Stromal cell of bone marrow (primary cell): ENCODE results near the gene LSM3.

Experiments used
- DNase-seq: peaks from one replicate; pipeline ENCODE4 v3.0.0-alpha.2; 2012; ENCODE audit warnings: low read depth

The LSM3 gene

DNA sequence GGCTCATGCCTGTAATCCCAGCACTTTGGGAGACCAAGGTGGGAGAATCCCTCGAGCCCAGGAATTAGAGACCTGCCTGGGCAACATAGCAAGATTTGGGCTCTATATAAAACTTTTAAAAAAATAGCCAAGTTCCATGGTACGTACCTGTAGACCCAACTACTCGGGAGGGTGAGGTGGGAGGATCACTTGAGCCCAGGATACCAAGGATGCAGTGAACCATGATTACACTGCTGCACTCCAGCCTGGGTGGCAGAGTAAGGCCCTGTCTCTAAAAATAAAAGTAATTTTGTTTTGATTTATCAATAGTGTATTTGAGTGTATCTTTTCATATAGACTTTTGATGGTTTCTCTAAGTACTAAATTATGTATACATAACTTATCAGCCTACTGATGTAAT is 63.1 kb downstream of the LSM3 start:
- DNase-seq, result no peak

DNA sequence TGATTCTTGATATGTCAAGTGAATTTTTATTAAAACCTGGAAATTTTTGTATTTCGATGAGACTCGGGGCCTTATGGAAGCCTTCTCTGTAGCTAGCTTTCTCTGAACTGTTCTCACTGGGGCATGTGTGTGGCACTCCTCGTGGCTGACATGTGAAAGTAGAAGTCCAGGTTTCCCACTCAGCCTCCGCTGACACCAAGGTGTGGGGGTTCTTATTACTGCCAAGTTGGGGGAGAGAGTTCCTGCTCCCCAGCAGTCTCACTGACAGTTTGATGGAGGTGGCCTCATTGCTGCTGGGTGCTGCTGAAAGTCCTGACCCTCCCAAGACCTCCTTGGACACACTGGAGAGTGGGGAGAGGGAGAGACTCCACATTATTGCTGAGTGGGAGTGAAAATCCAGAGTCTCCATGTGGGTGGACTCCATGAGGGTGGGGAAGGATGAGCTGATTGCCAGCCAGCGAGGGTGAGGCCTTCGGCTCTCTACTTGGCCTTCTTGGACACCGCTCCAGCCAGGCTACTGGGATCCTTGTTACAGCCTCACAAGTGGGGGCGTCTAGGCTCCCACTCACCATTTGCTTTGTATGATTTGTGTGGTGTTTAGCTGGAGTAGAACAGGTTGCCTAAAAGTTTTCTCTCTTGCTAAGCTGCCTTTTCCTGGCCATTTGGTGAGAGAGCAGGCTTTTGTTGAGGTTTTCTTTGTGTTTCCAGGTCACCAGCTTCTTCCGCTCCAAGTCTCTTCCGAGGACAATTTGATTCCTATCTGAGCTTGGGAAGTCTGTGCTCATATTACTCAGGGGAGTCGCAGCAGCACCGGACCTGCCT is 64.1 kb downstream of the LSM3 start:
- no peak for DNase-seq

DNA sequence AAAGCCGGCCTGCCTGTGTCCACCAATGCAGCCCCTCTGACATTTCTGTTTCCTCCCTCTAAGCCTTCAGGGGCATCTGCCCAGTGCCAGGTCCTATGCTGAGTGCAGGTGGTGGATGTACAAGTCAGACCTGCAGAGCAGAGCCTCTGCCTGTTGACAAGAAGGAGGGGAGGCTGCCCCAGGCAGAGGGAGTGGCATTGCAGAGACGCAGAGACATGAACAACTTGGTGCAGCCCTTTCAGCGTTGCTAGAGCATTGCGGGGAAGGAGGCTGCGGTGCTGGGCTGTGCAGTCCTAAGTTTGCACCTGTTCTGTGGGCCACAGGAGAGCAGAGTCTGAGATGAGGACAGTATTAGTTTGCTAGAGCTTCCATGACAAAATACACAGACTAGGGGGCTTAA is 65.2 kb downstream of the LSM3 start:
- DNase-seq, result no peak

DNA sequence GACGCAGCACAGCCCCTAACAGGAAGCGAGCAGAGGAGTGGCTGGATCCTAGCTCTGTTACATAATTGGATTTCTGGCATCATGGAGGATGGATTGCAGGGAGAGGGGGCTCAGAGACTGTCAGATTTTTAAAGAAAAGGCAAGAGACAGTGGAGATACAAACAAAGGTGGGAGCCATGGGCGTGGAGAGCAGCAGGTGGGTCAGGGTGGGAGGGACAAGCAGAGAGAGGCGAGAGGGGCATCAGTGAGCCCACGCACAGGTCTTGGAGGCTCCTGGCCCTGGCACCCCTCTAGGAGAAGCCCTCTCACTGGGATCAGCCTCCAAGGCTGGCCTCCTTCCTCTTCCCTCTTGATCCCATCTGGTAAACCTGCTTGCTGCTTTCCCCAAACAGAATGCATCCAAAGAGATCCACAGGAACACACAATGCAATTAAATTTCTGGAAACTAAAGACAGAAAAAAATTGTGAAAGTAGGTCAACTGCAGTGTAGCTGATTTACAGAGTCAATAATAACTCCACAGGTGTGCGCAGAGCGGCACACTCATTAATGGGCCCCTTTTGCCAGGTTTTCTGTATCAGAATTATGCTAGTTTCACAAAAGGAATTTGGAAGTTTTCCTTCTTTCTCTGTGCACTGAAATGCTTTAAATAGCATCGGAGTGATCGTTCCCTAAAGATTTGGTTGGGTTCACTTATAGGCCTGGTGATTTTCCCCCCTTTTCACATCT is 66.1 kb downstream of the LSM3 start:
- no peak for DNase-seq

DNA sequence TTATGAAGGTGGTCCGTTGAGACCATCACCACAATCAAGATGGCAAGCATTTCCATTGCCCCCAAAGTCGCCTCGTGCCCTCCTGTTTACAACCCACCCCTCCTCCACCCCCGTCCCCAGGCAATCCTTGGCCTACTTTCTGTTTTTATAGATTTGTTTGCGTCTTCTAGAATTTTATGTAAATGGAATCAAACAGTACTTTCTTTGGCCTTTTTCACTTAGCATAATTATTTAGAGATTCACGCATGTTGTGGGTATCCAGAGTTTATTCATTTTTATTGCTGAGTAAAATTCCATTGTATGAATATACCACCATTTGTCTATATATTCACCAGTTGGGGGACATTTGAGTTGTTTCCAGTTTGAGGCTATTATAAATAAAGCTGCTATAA is 66.6 kb downstream of the LSM3 start:
- DNase-seq, result no peak

DNA sequence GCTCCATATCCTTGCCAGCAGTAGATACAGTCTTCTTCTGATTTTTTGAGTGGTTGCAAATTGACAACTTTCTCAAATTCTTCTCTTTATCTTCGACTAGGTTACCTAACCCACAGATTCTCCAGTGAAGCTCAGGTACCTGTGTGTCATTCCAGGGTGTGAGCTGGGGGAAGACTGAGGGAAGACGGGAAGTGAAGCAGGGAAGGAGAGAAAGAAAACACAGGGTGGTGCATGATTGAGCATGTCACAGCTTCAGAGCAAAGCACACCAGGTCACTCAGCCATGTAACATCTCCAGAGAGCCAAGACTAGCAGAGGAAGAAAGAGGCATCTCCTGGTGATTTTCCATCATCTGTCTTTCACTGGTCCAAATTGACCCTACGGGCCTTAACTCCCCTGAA is 67.2 kb downstream of the LSM3 start:
- no peak for DNase-seq

DNA sequence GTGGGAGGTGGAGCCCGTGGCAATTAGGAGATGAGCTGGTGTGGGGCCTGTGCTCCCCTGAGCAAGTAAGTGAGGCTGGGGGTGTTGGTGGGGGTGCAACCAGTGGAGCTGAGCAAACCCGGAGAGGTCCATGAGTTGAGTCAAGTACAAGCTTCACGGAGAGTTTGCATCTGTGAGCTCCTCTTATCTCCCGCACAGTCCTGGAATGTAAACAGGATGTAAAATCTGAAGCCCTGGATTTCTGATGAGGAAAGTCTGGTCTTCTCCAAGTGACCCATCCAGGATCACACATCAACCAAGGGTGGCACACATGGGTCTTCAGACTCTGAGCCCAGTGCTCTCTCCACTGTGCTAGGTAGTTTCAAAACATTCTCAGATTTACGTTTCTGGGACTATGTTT is 67.8 kb downstream of the LSM3 start:
- no peak for DNase-seq

DNA sequence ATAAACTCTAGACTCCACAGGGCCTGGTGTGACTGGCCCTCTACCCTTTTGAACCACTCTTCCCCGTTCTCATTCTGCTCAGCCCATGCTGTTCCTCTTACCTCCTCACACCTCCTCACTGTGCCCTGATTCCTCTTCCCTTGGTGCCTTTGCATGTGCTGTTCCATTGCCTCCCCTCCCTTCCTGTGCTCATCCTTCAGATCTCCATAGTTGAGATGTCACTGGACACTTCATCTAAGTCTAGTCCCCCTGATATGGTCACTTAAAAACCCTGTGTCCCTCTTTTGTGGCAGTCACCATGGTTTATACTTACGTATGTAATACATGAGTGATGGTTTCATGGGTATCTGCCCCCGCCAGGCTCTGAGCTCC is 69.8 kb downstream of the LSM3 start:
- DNase-seq, result no peak

DNA sequence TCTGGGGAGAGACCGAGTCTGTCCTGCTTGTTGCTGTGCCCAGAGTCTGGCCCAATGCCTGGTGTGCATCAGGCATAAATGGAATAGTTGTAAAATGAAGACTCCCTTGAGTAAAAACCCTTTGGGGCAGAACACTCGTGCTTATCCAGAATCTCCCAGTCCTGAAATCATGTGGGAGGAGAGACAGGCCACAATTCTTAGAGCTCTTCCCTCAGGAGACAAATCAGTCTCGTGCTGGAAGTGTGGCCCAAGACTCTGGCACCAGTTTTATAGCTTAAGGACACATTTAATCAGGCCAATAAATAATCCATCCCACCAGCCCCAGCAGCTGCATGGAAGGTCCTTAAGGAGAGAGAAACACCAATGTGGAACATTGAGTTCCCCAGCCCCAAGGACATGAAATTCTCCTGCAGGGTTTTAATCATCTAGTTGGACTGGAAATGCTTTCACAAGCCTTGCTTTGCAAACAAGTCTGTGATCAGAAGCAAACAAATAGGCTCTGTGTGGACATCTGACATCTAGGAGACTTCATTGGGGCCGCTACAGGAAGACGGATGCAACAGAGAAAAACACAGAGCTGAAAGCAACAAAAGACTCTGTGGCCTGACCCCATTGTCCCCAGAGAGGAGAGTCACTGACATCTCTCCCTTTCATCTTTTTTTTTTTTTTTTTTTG is 70.4 kb downstream of the LSM3 start:
- DNase-seq, result no peak
